ENCODE data around the gene NPIPB9. TPM values are rescaled to one million over a fixed set of nuclear protein-coding genes. Genes with fewer than 3 reads are reported as not detected.
"Not testable (repeated sequence)": the region's sequence is repeated elsewhere in the genome, so short reads cannot be mapped to it uniquely, and the experiment has no call there.

NPIPB9 gene
- total RNA-seq, 1 donor from 2014 or later = not detected

DNA sequence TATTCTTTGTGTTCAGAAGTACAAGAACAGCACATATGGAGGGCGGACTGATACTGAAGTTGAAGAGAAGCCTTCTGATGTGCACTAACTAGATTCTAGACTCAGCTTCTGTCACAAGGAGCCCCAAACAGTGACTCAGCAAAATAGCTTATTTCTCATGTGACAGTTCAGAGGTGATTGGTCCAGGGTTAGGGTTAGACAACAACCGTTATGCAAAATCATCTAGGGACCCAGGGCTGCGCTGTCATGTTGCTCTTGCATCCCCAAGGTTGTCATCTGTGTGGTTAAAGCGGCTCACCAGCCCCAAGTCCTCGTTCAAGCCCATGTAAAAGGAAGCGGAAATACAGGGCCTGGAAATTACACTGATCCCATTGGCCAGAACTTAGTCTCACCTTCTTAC lies 30.1 kb downstream of the NPIPB9 start:
- H3K9me3 ChIP-seq; H3K4me1 ChIP-seq; H3K27ac ChIP-seq; H3K27me3 ChIP-seq; H3K36me3 ChIP-seq; H3K4me3 ChIP-seq; DNase-seq (ENCODE audit: extremely low spot score in 2 of 2); intact Hi-C loops (cut with DNase I): not testable (repeated sequence)

- H3K27me3 ChIP-seq; intact Hi-C loops (cut with DNase I); H3K27ac ChIP-seq; H3K4me1 ChIP-seq; H3K9me3 ChIP-seq; H3K36me3 ChIP-seq; DNase-seq (ENCODE audit: extremely low spot score in 2 of 2); H3K4me3 ChIP-seq: not testable (repeated sequence)
Measured at GRCh38 chr16:28782357-28782756, 30.8 kb downstream of the NPIPB9 start.

GRCh38 chr16:28802235-28803019 lies 50.8 kb downstream of the NPIPB9 start:
- TF ChIP-seq, protein P1, sequence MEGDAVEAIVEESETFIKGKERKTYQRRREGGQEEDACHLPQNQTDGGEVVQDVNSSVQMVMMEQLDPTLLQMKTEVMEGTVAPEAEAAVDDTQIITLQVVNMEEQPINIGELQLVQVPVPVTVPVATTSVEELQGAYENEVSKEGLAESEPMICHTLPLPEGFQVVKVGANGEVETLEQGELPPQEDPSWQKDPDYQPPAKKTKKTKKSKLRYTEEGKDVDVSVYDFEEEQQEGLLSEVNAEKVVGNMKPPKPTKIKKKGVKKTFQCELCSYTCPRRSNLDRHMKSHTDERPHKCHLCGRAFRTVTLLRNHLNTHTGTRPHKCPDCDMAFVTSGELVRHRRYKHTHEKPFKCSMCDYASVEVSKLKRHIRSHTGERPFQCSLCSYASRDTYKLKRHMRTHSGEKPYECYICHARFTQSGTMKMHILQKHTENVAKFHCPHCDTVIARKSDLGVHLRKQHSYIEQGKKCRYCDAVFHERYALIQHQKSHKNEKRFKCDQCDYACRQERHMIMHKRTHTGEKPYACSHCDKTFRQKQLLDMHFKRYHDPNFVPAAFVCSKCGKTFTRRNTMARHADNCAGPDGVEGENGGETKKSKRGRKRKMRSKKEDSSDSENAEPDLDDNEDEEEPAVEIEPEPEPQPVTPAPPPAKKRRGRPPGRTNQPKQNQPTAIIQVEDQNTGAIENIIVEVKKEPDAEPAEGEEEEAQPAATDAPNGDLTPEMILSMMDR (IDR thresholded peaks at IDR 0.05) = peak in 1 of 3 experiments; percentile 14
- H3K4me3 ChIP-seq; H3K9me3 ChIP-seq; H3K36me3 ChIP-seq; H3K27ac ChIP-seq; H3K27me3 ChIP-seq; H3K4me1 ChIP-seq; DNase-seq (ENCODE audit: extremely low spot score in 2 of 2); intact Hi-C loops (cut with DNase I): not testable (repeated sequence)

GRCh38 chr16:28807445-28808120 lies 56.0 kb downstream of the NPIPB9 start:
- intact Hi-C loops (cut with DNase I); H3K9me3 ChIP-seq; H3K27ac ChIP-seq; H3K27me3 ChIP-seq; H3K4me3 ChIP-seq; DNase-seq (ENCODE audit: extremely low spot score in 2 of 2); H3K36me3 ChIP-seq; H3K4me1 ChIP-seq: not testable (repeated sequence)

DNA sequence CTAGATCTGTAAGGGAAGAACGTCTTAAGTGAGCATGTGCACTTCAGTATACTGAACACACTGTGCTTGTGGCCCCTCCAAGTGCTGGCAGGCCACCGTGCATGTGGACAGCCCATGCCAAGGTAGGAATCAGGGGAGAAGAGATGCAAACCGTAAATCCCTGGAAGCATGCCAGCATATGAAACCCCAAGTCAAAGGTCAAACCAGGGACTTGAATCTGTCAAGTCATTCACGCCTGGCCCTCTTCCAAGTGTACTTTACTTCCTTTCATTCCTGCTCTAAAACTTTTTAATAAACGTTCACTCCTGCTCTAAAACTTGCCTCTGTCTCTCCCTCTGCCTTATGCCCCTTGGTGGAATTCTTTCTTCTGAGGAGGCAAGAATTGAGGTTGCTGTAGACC lies 68.4 kb downstream of the NPIPB9 start:
- intact Hi-C loops (cut with DNase I) = no loop called here
- no peak overlapping the region for H3K4me3 ChIP-seq
- DNase-seq (ENCODE audit: extremely low spot score in 2 of 2) = no peak

GRCh38 chr16:28820546-28820945 lies 69.0 kb downstream of the NPIPB9 start:
- H3K27ac ChIP-seq; intact Hi-C loops (cut with DNase I); H3K27me3 ChIP-seq; DNase-seq (ENCODE audit: extremely low spot score in 2 of 2); H3K9me3 ChIP-seq; H3K4me3 ChIP-seq; H3K36me3 ChIP-seq: not testable (repeated sequence)
- H3K4me1 ChIP-seq = peaks cover 18% of the 10 kb centered on the region

More for the DNA sequence above, 68.4 kb downstream of the NPIPB9 start:
- TF ChIP-seq, protein P1 (IDR thresholded peaks at IDR 0.05) = no peak
- TF ChIP-seq POLR2A (IDR thresholded peaks at IDR 0.05) = no peak
- TF ChIP-seq POLR2AphosphoS5 (IDR thresholded peaks at IDR 0.05; ENCODE audit: insufficient read depth in 1 of 2, low read depth in 1 of 2) = no peak
- Histone ChIP-seq H3K27ac (no peak overlapping the region), H3K27me3 (no peaks in the 10 kb centered on the region), H3K36me3 (no peaks in the 10 kb centered on the region), H3K9me3 (no peaks in the 10 kb centered on the region), H3K4me1 (peaks cover 12% of the 10 kb centered on the region)

DNA sequence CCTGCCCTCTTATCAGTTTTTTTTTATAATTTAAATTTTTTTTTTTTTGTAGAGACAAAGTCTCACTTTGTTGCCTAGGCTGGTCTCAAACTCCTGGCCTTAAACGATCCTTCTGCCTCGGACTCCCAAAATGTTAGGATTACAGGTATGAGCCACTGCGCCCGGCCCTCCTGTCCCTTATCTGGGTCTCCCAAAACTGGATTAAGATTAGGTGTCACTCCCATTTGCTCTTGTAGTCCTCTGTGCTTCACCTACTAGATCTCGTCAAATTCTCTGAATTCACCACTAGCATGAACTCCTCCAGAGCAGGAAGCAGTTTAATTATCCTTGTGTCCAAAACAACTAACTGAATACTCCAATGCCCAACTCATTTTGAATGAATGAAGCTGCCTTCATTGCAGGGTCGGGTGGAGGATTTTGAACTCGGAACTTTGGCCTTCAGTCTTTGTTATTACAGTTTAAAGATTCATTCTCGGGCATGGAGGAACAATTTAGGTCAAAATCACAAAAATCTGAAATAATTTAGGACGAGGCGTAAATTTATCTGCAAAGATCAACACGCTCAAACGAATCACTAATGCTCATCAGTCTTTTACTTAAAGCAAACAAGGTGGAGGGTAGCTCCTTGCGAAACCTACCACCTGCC lies 70.4 kb downstream of the NPIPB9 start:
- H3K4me1 ChIP-seq = peaks cover 24% of the 10 kb centered on the region
- no peak for DNase-seq (ENCODE audit: extremely low spot score in 2 of 2)
- H3K4me3 ChIP-seq = peak overlapping the region; percentile 99
- intact Hi-C loops (cut with DNase I) = no loop called here
- H3K36me3 ChIP-seq = peaks cover 0 to 19% of the 10 kb centered on the region in 2 donors
- TF ChIP-seq POLR2A (IDR thresholded peaks at IDR 0.05) (no peak), POLR2AphosphoS5 (IDR thresholded peaks at IDR 0.05; ENCODE audit: insufficient read depth in 1 of 2, low read depth in 1 of 2) (no peak)
- TF ChIP-seq, protein P1 (IDR thresholded peaks at IDR 0.05) = no peak
- no peaks in the 10 kb centered on the region for H3K9me3 ChIP-seq
- peak overlapping the region; percentile 99 for H3K27ac ChIP-seq
- H3K27me3 ChIP-seq = no peaks in the 10 kb centered on the region

All from vagina (tissue), 2 donors.